H54 (cell line): Measurements from ENCODE around the gene CCDC34.
"Not testable (repeated sequence)": the region's sequence is repeated elsewhere in the genome, so short reads cannot be mapped to it uniquely, and the experiment has no call there.

ENCODE experiments used
- DNase-seq: peaks from one replicate; pipeline ENCODE4 v3.0.0; 2011; ENCODE audit warnings: low spot score, mixed read lengths; ENCODE audit not compliant: insufficient read length
- FAIRE-seq: peaks from 3 replicates; lab custom pipeline; 2011; peaks lifted over from hg19 to GRCh38; lab: Jason Lieb, UNC
- POLR2A ChIP-seq: IDR thresholded peaks from 2 replicates; pipeline ENCODE4 v1.6.1; 2011; ENCODE audit warnings: low read depth, mild to moderate bottlenecking, low read length

Gene CCDC34

GRCh38 chr11:27347359-27348339 is 15.4 kb downstream of the CCDC34 start:
- no peak for DNase-seq
- no peak for FAIRE-seq
- TF ChIP-seq POLR2A = no peak

- DNase-seq = no peak
- no peak for FAIRE-seq
- TF ChIP-seq POLR2A = no peak
These were observed 23.1 kb downstream of the CCDC34 start for GRCh38 chr11:27339941-27340340.

- DNase-seq, FAIRE-seq: not testable (repeated sequence)
These were observed 28.3 kb downstream of the CCDC34 start for GRCh38 chr11:27334764-27335163.

GRCh38 chr11:27331981-27332380 is 31.0 kb downstream of the CCDC34 start:
- no peak for DNase-seq
- peak; percentile 62 for FAIRE-seq
- TF ChIP-seq POLR2A = no peak

GRCh38 chr11:27330633-27331270 is 32.3 kb downstream of the CCDC34 start:
- FAIRE-seq = no peak
- DNase-seq = no peak
- no peak for TF ChIP-seq POLR2A

- FAIRE-seq (no peak), DNase-seq (no peak)
- TF ChIP-seq POLR2A = no peak
These were observed 33.0 kb downstream of the CCDC34 start for GRCh38 chr11:27329867-27330632.

GRCh38 chr11:27328614-27329013 is 34.4 kb downstream of the CCDC34 start:
- no peak for TF ChIP-seq POLR2A
- DNase-seq = no peak
- FAIRE-seq = no peak

- not testable (repeated sequence) for FAIRE-seq, DNase-seq
These were observed 36.0 kb downstream of the CCDC34 start for GRCh38 chr11:27327064-27327463.

GRCh38 chr11:27322196-27322595 is 40.8 kb downstream of the CCDC34 start:
- FAIRE-seq, DNase-seq: not testable (repeated sequence)

- not testable (repeated sequence) for FAIRE-seq, DNase-seq
These were observed 41.7 kb downstream of the CCDC34 start for GRCh38 chr11:27321340-27321739.

- FAIRE-seq (peak; percentile 55), DNase-seq (peak; percentile 23)
- TF ChIP-seq POLR2A = no peak
These were observed 43.9 kb downstream of the CCDC34 start for GRCh38 chr11:27319072-27319471.

- FAIRE-seq = peak; percentile 87
- DNase-seq = peak; percentile 53
These were observed 45.3 kb downstream of the CCDC34 start for GRCh38 chr11:27317751-27318150.

GRCh38 chr11:27315836-27316235 is 47.2 kb downstream of the CCDC34 start:
- no peak for FAIRE-seq
- no peak for TF ChIP-seq POLR2A
- DNase-seq = no peak

More at GRCh38 chr11:27317751-27318150, 45.3 kb downstream of the CCDC34 start:
- TF ChIP-seq POLR2A = no peak
